SKM-1 treated with dmso at 0.1 percent for 144 hours (cell line): ENCODE data around the gene FNDC3B.

Experiments
- DNase-seq: peaks from one replicate; lab custom pipeline; 2025; ENCODE audit not compliant: unreplicated experiment; lab: John Stamatoyannopoulos, UW

Gene FNDC3B

DNA sequence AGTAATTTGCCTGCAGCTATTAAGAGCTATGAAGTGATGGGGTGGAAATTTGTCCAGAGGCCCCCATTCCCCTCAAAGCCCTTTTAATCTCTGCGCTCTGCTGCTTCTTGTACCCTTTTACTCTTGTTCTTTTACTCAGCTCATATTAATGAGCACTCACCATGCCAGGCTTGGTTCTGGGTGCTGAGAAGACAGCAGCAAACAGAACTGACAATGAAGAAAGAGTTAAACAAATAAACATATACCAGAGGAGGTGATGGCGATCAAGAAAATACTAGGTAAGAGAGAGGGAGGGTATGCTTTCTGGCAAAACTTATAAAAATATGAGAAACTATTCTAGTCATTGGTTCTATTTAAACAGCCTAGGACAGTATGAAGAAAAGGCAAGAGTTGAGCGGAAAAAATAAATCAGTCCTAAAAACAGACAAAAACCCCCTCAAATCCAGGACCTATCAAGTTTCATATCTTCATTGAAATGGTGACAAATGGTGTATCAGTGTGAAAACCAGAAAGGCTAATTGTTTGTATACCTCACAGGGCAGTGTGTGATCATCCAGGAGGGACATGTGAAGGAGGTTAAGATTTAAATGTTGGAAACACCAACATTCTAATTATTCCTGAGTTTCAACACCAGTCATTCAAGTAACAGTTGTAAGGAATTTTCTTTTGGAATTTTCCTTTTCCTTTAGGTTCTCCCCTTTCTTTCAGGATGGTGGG is 144.9 kb downstream of the FNDC3B start:
- no peak for DNase-seq

- DNase-seq = no peak
Observed at GRCh38 chr3:172185907-172186306, 146.5 kb downstream of the FNDC3B start.

GRCh38 chr3:172186607-172187006 is 147.2 kb downstream of the FNDC3B start:
- no peak for DNase-seq

- DNase-seq = no peak
Observed at GRCh38 chr3:172187511-172187910, 148.1 kb downstream of the FNDC3B start.

DNA sequence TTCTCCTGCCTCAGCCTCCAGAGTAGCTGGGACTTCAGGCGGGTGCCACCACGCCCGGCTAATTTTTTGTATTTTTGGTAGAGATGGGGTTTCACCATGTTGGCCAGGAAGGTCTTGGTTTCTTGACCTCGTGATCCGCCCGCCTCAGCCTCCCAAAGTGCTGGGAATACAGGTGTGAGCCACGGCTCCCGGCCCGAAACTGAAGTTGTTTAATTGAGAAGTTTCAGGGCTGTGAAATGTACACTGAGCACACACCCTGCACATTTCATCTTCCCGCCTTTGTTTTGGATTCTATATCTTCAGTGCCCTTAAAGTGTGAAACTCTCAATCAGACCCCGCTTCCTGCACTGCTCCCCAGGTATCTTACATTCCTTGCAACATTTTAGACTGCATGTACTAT is 149.1 kb downstream of the FNDC3B start:
- no peak for DNase-seq

DNA sequence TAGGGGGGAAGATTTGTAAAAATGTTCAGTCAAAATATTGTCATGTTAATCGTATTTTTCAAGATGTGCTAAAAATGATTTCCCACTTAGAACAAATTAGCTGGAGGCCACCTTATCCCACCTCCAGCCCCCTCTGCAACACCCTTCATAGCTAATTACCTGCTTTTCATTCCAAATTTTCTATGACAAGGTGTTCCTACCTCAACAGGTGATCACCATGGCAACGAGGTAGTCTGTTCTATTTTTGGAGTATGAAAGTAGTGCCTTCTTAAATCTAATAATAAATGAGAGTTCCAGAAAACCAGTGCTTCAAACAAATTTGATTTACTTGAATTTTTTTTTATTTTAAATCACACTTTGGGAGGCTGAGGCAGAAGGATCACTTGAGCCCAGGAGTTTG is 149.8 kb downstream of the FNDC3B start:
- DNase-seq = no peak

DNA sequence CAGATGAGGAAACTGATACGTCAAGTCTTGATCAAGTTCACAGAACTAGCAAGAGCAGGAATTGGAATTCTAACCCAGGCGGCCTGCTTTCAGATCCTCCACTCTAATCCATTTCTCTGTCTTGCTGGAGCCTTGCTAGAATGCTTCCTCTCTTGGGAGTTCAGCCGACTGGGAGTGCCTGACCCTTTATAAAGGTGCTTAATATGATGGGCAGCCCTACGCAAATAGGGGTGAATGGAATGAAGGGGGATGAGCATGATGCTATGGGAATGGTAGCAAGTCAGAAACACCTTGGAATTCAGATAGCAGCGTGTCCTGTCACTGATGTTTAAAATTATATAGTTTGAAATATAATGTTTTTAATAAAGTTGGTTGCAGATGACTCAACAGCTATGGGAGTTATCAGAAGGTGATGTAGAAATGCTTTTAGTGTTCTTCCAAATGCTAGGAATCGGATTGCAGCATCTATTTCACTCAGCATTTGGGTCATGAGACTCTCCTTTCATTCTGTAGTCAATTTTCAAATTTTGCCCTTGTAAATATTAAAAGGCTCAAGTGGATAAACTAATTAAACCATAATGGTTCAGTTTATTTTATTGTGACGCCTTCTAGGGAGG is 150.7 kb downstream of the FNDC3B start:
- no peak for DNase-seq

- no peak for DNase-seq
Observed at GRCh38 chr3:172190980-172191379, 151.6 kb downstream of the FNDC3B start.

GRCh38 chr3:172191629-172192028 is 152.3 kb downstream of the FNDC3B start:
- DNase-seq = no peak

GRCh38 chr3:172192830-172193415 is 153.5 kb downstream of the FNDC3B start:
- DNase-seq = no peak

DNA sequence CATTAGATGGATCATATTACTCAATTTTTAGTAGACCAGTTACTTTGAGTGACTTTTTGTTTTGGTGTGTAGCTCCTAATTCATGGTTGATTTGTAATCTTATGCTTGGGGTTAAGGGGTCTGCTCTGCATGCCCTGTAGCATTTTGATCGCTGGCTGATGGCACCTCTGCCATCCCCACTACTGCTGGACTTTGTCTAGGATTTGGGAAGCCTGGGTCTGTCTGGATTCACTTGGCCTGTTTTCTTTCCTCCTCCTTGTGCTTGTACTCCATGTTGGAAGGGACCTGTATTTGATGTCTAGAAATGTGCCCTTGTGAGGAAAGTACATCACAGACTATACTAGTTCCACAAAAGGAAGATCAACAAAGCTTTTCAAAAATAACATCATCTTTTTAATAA is 154.1 kb downstream of the FNDC3B start:
- no peak for DNase-seq

DNA sequence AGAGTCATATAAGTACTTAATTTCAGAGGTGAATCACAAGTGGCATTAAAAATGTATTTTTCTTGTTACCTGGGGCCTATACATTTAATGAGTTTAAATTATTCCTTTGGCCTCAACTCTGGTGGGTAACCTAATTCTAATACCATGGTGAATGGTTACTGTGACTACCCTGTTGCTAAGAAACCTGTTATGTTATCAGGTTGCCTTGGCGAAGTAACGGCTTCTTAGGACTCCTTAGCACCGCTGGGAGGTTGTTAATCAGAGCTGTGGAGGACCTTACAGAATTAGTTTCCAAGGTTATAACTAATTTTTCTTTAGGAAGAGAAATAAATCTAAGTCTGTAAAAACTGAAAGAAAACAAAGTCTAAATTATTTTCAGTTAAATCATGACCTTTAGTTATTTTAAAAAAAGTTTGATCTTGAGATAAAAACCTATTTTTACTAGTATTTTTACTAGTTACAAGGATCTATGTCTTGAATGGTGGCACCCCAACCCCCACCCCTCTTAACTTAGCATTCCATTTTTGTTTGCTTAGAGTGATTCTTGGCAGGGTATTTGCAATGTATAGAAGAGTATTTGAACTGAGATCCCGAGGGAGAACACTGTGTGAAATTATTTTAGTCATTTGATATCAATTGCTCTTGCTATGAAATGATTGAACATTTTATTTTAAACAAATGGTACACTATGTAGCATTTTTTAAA is 155.5 kb downstream of the FNDC3B start:
- DNase-seq = no peak

DNA sequence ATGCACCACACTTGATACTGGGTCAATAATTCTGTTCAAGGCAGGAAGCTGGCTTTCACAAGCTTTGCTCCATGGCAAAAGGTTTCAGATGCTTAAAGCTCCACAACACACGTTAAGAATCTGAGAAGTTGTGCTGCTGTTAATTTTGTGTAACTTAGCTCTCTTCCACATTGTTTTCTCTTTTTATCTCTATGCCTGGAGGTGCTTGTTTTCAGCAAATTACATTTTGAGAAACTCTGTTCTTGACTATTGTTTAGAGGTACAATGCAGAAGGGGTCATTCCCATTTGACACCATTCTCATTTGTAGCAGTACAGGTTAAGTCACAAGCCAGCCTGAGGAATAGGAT is 156.0 kb downstream of the FNDC3B start:
- DNase-seq = no peak

DNA sequence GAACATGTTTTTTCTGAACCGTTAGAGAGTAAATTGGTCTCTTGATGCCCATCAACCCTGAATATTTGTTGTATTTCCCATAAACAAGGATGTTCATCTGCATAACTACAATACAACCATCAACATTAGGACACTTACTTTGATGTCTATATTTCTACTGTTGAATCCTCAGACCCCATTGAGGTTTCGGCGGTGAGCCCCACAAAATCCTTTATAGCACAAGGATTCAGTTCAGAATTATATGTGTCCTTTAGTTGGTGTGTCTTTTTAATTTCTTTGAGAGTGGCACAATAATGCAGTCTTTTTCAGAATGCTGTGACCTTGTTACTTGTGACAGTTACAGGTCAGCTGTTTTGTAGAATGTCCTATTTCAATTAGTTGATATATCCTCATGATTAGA is 158.0 kb downstream of the FNDC3B start:
- no peak for DNase-seq

- no peak for DNase-seq
Observed at GRCh38 chr3:172198428-172198827, 159.1 kb downstream of the FNDC3B start.

DNA sequence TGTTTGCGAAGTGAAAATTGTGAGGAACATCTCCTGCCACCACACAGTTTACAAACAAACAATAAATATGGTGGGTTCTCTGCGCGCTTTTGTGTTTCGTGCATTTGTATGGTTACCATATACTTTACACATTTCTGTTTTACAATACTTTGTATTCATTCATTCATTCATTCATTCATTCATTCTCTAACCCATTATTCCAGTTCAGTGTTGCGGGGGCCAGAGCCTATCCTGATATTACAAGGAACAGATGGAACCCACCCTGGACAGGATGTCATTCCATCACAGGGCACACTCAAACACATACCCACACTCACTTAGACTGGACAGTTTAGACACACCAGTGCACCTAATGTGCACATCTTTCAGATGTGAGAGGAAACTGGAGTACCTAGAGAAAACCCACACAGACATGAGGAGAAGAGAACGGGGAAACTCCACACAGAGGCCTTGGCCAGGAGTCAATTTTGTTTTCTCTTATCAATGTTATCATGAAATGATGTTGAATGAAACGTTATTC is 160.5 kb downstream of the FNDC3B start:
- no peak for DNase-seq

DNA sequence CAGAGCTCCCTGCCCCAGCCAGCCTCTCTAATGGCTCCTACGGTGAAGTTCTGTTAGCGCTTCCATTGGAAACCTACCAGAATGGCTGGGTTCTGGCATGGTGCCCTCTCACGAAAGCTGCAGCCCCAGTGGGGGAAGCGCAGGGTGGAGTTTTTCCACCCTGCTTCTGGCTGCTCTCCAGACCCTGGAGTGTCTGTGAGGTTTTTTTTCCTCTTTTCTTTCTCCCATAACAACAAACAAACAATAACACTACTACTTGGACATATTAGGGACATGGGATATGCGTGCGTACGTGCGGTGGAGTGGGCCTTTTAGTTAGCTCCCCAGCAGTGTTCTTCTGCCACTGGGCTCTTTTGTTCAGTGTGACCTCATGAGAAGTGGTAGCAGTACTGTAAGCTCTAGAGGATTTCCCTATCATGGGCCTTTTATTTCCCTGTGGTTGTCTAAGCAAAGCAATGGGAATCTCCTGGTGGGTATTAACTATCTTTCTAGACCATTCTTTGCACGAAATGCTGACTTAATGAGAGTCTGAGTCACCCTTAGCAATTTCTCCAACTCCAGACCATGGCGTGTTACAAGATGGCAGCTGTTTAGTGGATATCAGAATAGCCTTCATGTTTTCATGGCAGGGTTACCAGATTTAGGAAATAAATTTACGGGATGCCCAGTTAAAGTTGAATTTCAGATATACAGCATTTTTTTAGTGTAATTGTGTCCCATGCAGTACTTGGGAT is 161.9 kb downstream of the FNDC3B start:
- no peak for DNase-seq

- DNase-seq = no peak
Observed at GRCh38 chr3:172201870-172202236, 162.5 kb downstream of the FNDC3B start.

DNA sequence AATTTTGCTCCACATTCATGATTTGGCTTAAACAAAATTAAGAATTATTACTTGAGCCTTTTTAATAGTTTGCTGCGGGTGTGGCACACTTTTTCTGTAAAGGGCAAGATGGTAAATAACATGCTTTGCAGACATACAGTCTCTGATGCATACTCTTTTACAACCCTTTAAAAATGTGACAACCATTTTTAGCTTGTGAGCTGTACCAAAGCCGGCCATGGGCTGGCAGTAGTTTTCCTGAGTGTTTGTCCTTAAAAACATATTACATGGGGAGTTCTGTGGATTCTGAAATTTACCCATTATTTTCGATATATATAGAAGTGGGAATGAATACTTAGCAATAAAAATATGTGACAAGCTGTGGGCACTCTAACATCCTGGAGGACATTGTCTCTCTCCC is 163.4 kb downstream of the FNDC3B start:
- no peak for DNase-seq

DNA sequence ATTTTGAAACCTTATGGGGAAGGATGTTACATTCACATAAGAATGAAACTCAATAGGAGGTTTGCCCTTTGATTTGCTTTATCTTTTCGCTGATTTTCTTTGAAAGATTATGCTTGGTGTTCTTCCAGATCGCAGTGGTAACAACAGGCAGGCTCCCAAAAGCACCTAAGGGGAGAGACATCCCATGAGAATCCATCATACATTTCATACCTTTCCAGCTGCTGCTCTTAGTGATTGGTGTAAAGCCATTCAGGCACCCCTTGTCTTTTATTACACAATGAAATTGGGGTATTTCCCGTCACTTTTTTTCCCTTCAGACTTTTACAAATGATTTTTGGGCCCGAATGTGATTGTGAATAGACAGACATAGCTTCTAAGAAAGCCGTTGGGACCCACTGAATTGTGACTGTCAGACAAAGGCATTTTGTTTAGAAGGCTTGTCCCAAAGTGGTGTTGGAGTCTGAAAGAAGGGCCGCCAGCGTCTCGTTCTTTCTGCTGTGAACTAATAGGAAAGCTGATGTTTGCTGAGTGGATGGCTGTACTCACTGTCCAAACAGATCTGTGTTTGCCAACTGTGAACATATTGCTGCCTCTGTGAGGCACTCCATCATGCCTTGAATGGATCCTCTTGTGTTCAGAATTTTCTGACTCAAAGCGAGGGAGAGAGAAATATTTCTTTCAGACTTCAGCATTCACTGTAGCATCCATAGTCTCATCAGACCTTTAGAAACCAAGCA is 164.3 kb downstream of the FNDC3B start:
- no peak for DNase-seq

- no peak for DNase-seq
Observed at GRCh38 chr3:172204716-172205115, 165.3 kb downstream of the FNDC3B start.
